ENCODE measurements around the gene DSCAML1. TPM values are rescaled to one million over a fixed set of nuclear protein-coding genes. Genes with fewer than 3 reads are reported as not detected.

DSCAML1 gene
- total RNA-seq, 2 experiments from 2014 or later, result 0.13 to 0.29 TPM

DNA sequence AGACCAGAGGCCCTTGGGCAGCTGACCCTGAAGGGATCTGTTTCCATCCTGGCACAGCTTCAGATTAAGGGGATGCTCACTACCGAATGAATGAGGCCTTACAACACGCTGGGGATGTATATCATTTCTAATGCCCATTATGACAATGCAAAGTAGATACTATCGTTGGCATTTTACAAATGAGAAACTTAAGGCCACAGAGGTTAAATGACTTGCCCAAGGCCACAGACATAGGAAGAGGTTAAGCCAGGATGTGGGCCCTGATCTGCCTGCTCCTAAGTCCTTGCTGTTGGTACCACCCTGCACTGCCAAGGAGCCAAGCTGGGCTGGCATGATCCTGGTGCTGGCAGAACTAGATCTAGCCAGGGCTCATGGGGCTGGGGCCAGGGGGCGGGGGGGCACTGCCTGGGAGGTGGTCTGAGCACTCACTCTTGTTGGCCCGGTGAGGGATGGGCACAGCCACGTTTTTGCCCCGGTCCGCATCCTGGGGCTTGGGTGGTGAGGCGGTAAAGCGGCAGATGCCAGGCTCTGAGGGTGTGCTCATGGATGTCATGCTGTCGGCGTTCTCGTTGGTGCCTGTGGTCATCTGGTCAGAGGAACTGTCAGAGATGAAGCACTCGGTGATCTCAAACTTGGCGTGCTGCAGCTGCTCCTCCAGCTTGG is 366.6 kb downstream of the DSCAML1 start:
- Mint-ChIP-seq H3K27me3 (no peaks in the 10 kb centered on the region), H3K4me3 (no peak overlapping the region), H3K4me1 (ENCODE audit: low read depth) (no peaks in the 10 kb centered on the region), H3K36me3 (ENCODE audit: low read depth) (no peaks in the 10 kb centered on the region), H3K27ac (no peak overlapping the region), H3K9me3 (no peaks in the 10 kb centered on the region)
- TF ChIP-seq, protein P1, sequence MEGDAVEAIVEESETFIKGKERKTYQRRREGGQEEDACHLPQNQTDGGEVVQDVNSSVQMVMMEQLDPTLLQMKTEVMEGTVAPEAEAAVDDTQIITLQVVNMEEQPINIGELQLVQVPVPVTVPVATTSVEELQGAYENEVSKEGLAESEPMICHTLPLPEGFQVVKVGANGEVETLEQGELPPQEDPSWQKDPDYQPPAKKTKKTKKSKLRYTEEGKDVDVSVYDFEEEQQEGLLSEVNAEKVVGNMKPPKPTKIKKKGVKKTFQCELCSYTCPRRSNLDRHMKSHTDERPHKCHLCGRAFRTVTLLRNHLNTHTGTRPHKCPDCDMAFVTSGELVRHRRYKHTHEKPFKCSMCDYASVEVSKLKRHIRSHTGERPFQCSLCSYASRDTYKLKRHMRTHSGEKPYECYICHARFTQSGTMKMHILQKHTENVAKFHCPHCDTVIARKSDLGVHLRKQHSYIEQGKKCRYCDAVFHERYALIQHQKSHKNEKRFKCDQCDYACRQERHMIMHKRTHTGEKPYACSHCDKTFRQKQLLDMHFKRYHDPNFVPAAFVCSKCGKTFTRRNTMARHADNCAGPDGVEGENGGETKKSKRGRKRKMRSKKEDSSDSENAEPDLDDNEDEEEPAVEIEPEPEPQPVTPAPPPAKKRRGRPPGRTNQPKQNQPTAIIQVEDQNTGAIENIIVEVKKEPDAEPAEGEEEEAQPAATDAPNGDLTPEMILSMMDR (IDR thresholded peaks at IDR 0.05), result no peak
- DNase-seq (no peak), ATAC-seq (no peak)
- ChIA-PET POLR2A (no interaction called here), CTCF (interaction anchor here (1.2 to 1.7 kb wide), 2 partner anchors 15 to 191 kb away, joined by 3 to 5 read pairs; no protein-coding TSS in a partner anchor)
- intact Hi-C loops (cut with micrococcal nuclease), result no loop called here

DNA sequence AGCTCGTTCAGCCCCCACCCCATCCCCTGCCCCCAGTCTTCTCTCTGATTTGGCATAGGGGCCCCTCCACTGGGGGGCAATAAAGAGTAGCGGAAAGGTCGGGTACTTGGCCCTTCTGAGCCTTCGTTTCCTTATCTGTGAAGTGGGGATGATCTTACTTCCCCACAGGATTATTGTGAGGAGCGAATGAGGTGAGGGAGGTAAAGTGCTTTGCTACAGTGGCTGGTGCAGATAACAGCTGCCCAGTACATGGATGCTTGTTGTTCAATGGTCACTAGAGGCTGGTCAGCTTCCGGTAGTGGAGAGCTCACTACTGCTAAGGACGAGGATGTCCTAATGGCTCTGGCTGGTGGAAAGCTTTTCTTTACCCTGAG is 368.2 kb downstream of the DSCAML1 start:
- no peak overlapping the region for H3K4me3 Mint-ChIP-seq
- intact Hi-C loops (cut with micrococcal nuclease), result loop anchor here (5.0 kb wide), 1 partner anchor 193 kb away; no protein-coding TSS in a partner anchor
- CTCF ChIA-PET, result interaction anchor here (1.0 to 1.7 kb wide), 2 partner anchors 192 to 389 kb away, joined by 4 to 5 read pairs; no protein-coding TSS in a partner anchor
- H3K9me3 Mint-ChIP-seq, result no peaks in the 10 kb centered on the region
- no peaks in the 10 kb centered on the region for H3K36me3 Mint-ChIP-seq (ENCODE audit: low read depth)
- POLR2A ChIA-PET, result interaction anchor here (0.9 kb wide), 1 partner anchor 9 kb away, joined by 3 read pairs; no protein-coding TSS in a partner anchor
- TF ChIP-seq, protein P1 (IDR thresholded peaks at IDR 0.05), result no peak
- no peaks in the 10 kb centered on the region for H3K4me1 Mint-ChIP-seq (ENCODE audit: low read depth)
- DNase-seq, result no peak
- H3K27me3 Mint-ChIP-seq, result peaks cover 2% of the 10 kb centered on the region
- no peak overlapping the region for H3K27ac Mint-ChIP-seq
- ATAC-seq, result no peak

DNA sequence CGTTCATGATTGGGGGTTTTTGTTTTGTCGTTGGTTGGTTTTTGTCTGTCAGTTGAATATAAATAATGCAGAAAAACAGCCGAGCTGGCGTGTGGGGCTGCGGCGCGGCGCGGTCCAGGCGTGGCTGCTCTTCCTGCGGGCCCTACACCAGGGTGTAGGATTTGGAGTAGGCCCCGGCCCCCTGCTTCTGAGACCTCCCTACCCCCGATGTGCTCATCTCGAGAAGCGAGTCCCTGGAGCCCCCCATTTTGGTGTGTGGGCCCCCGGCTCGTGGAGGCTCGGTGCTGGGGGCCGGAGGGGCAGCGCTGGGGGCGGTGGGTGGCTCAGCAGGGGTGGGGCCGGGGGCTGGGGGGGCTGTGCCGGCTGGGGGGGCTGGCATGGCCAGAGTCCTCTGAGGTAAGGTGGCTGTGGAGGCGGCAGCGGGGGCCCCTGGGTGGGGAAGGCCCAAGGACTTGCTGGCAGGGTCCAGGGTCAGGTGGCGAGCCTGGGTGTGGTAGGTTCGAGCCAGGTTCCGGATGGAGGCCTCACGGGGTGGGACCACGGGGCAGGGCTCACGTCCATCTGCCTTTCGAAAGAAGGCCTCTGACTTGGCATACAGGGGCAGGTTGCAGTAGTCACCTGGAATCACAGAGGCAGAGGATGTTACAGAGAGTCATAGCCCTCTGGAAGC is 368.7 kb downstream of the DSCAML1 start:
- TF ChIP-seq, protein P1 (IDR thresholded peaks at IDR 0.05), result no peak
- DNase-seq (no peak), ATAC-seq (no peak)
- Mint-ChIP-seq H3K9me3 (no peaks in the 10 kb centered on the region), H3K4me3 (no peak overlapping the region), H3K4me1 (ENCODE audit: low read depth) (no peaks in the 10 kb centered on the region), H3K27me3 (peaks cover 2% of the 10 kb centered on the region), H3K27ac (no peak overlapping the region), H3K36me3 (ENCODE audit: low read depth) (no peaks in the 10 kb centered on the region)
- intact Hi-C loops (cut with micrococcal nuclease), result loop anchor here (5.0 kb wide), 1 partner anchor 194 kb away; no protein-coding TSS in a partner anchor
- CTCF ChIA-PET, result interaction anchor here (1.0 to 1.7 kb wide), 2 partner anchors 193 to 389 kb away, joined by 4 to 5 read pairs; no protein-coding TSS in a partner anchor
- POLR2A ChIA-PET, result interaction anchor here (0.9 kb wide), 1 partner anchor 8 kb away, joined by 3 read pairs; no protein-coding TSS in a partner anchor

DNA sequence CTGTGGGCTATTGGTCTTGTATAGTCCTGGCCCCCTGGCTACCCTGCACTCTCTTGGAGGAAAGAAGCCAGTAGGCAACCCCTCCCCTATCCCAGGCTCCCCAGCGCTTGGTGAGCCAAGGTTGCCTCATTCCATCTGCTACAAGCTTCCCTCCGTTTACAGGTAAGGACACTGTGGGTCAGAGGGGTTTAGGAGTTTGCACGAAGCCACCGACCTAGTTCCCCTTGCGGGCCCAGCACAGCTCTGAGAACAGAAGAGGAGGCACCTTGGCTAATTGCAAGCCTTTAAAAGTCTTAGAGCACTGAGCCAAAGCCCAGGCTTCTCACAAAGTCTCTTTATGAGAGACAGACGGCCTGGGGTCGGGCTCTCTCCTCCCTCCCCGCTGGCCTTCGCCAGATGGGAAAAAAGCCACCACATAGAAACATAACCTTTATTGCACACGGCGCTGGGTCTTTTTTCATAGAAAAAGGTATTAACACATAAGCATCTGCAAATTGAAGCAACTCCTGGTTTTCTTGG is 369.6 kb downstream of the DSCAML1 start:
- no peak for ATAC-seq
- Mint-ChIP-seq H3K36me3 (ENCODE audit: low read depth) (no peaks in the 10 kb centered on the region), H3K27me3 (peaks cover 2% of the 10 kb centered on the region), H3K9me3 (no peaks in the 10 kb centered on the region), H3K4me3 (no peak overlapping the region), H3K27ac (no peak overlapping the region), H3K4me1 (ENCODE audit: low read depth) (no peaks in the 10 kb centered on the region)
- intact Hi-C loops (cut with micrococcal nuclease), result loop anchor here (5.0 kb wide), 1 partner anchor 195 kb away; no protein-coding TSS in a partner anchor
- TF ChIP-seq, protein P1 (IDR thresholded peaks at IDR 0.05), result no peak
- ChIA-PET CTCF (interaction anchor here (0.8 to 5.7 kb wide), 18 partner anchors 8 to 389 kb away, joined by 3 to 100 read pairs (median 9); no protein-coding TSS in a partner anchor), POLR2A (no interaction called here)
- DNase-seq, result no peak
